HEK293 (cell line): Measurements from ENCODE around the gene MADCAM1.

Experiments
- ATF2 ChIP-seq: fragments of 450-650 bp; formaldehyde crosslinking; IDR thresholded peaks from 2 replicates; pipeline ENCODE4 v1.5.1; 2016; ENCODE audit warnings: missing biosample characterization, missing genetic modification characterization, low read depth
- CTCF ChIP-seq: fragments of 450-650 bp; formaldehyde crosslinking; IDR thresholded peaks from 2 replicates; pipeline ENCODE4 v1.5.1; 2016; ENCODE audit warnings: missing biosample characterization, missing genetic modification characterization
- GLI4 ChIP-seq: fragments of 450-650 bp; formaldehyde crosslinking; IDR thresholded peaks from 2 replicates; pipeline ENCODE4 v1.5.1; 2016; ENCODE audit warnings: missing biosample characterization, missing genetic modification characterization
- GLIS2 ChIP-seq: fragments of 450-650 bp; formaldehyde crosslinking; IDR thresholded peaks from 2 replicates; pipeline ENCODE4 v1.5.1; 2016; ENCODE audit warnings: missing biosample characterization, missing genetic modification characterization
- KLF10 ChIP-seq: fragments of 450-650 bp; IDR thresholded peaks from 2 replicates; pipeline ENCODE4 v1.5.1; 2018; ENCODE audit warnings: missing biosample characterization, mild to moderate bottlenecking, missing genetic modification characterization
- KLF7 ChIP-seq: fragments of 450-650 bp; formaldehyde crosslinking; IDR thresholded peaks from 2 replicates; pipeline ENCODE4 v1.5.1; 2016; ENCODE audit warnings: missing biosample characterization, missing genetic modification characterization, borderline replicate concordance
- KLF9 ChIP-seq: fragments of 450-650 bp; formaldehyde crosslinking; IDR thresholded peaks from 2 replicates; pipeline ENCODE4 v1.5.1; 2016; ENCODE audit warnings: missing biosample characterization, missing genetic modification characterization, low read depth
- MYNN ChIP-seq: fragments of 450-650 bp; formaldehyde crosslinking; IDR thresholded peaks from 2 replicates; pipeline ENCODE4 v1.5.1; 2016; ENCODE audit warnings: missing biosample characterization, missing genetic modification characterization, borderline replicate concordance
- PRDM6 ChIP-seq: fragments of 450-650 bp; formaldehyde crosslinking; IDR thresholded peaks from 2 replicates; pipeline ENCODE4 v1.5.1; 2017; ENCODE audit warnings: missing biosample characterization, missing genetic modification characterization
- REPIN1 ChIP-seq: fragments of 450-650 bp; formaldehyde crosslinking; IDR thresholded peaks from 2 replicates; pipeline ENCODE4 v1.5.1; 2017; ENCODE audit warnings: missing biosample characterization, missing genetic modification characterization, low read depth
- SP3 ChIP-seq: fragments of 450-650 bp; formaldehyde crosslinking; IDR thresholded peaks from 2 replicates; pipeline ENCODE4 v1.5.1; 2016; ENCODE audit warnings: missing biosample characterization, missing genetic modification characterization
- ZBTB17 ChIP-seq: fragments of 450-650 bp; formaldehyde crosslinking; IDR thresholded peaks from 2 replicates; pipeline ENCODE4 v1.5.1; 2016; ENCODE audit warnings: missing biosample characterization, missing genetic modification characterization
- ZFP41 ChIP-seq: fragments of 450-650 bp; formaldehyde crosslinking; IDR thresholded peaks from 2 replicates; pipeline ENCODE4 v1.5.1; 2016; ENCODE audit warnings: missing biosample characterization, missing genetic modification characterization, borderline replicate concordance
- ZIC2 ChIP-seq: fragments of 450-650 bp; formaldehyde crosslinking; IDR thresholded peaks from 2 replicates; pipeline ENCODE4 v1.5.1; 2016; ENCODE audit warnings: missing biosample characterization, missing genetic modification characterization
- ZNF10 ChIP-seq: fragments of 450-650 bp; formaldehyde crosslinking; IDR thresholded peaks from 2 replicates; pipeline ENCODE4 v1.5.1; 2017; ENCODE audit warnings: missing biosample characterization, missing genetic modification characterization
- ZNF112 ChIP-seq: fragments of 450-650 bp; formaldehyde crosslinking; IDR thresholded peaks from 2 replicates; pipeline ENCODE4 v1.5.0; 2017; ENCODE audit warnings: missing biosample characterization, missing genetic modification characterization
- ZNF138 ChIP-seq: fragments of 450-650 bp; formaldehyde crosslinking; IDR thresholded peaks from 2 replicates; pipeline ENCODE4 v1.5.1; 2016; ENCODE audit warnings: missing biosample characterization, missing genetic modification characterization, borderline replicate concordance
- ZNF221 ChIP-seq: fragments of 450-650 bp; formaldehyde crosslinking; IDR thresholded peaks from 2 replicates; pipeline ENCODE4 v1.5.1; 2017; ENCODE audit warnings: missing biosample characterization, missing genetic modification characterization, borderline replicate concordance
- ZNF335 ChIP-seq: fragments of 450-650 bp; formaldehyde crosslinking; conservative IDR thresholded peaks from 2 replicates; pipeline ENCODE4 v1.5.1; 2016; ENCODE audit warnings: missing biosample characterization, missing genetic modification characterization
- ZNF366 ChIP-seq: fragments of 450-650 bp; formaldehyde crosslinking; conservative IDR thresholded peaks from 2 replicates; pipeline ENCODE4 v1.5.1; 2016; ENCODE audit warnings: missing biosample characterization, missing genetic modification characterization
- ZNF404 ChIP-seq: fragments of 450-650 bp; formaldehyde crosslinking; IDR thresholded peaks from 2 replicates; pipeline ENCODE4 v1.5.1; 2017; ENCODE audit warnings: missing biosample characterization, missing genetic modification characterization
- ZNF449 ChIP-seq: fragments of 450-650 bp; formaldehyde crosslinking; IDR thresholded peaks from 2 replicates; pipeline ENCODE4 v1.5.1; 2017; ENCODE audit warnings: missing biosample characterization, mild to moderate bottlenecking, missing genetic modification characterization, moderate library complexity
- ZNF514 ChIP-seq: fragments of 450-650 bp; formaldehyde crosslinking; IDR thresholded peaks from 2 replicates; pipeline ENCODE4 v1.5.1; 2016; ENCODE audit warnings: missing biosample characterization, missing genetic modification characterization
- ZNF555 ChIP-seq: fragments of 450-650 bp; formaldehyde crosslinking; conservative IDR thresholded peaks from 2 replicates; pipeline ENCODE4 v1.5.1; 2017; ENCODE audit warnings: missing biosample characterization, mild to moderate bottlenecking, missing genetic modification characterization, inconsistent platforms
- ZNF596 ChIP-seq: fragments of 450-650 bp; IDR thresholded peaks from 2 replicates; pipeline ENCODE4 v1.5.0; 2018; ENCODE audit warnings: missing biosample characterization, mild to moderate bottlenecking, missing genetic modification characterization, moderate library complexity
- ZNF621 ChIP-seq: fragments of 450-650 bp; formaldehyde crosslinking; IDR thresholded peaks from 2 replicates; pipeline ENCODE4 v1.5.1; 2017; ENCODE audit warnings: missing biosample characterization, missing genetic modification characterization
- ZNF623 ChIP-seq: fragments of 450-650 bp; formaldehyde crosslinking; IDR thresholded peaks from 2 replicates; pipeline ENCODE4 v1.5.1; 2016; ENCODE audit warnings: missing biosample characterization, missing genetic modification characterization
- ZNF624 ChIP-seq: fragments of 450-650 bp; formaldehyde crosslinking; IDR thresholded peaks from 2 replicates; pipeline ENCODE4 v1.5.1; 2017; ENCODE audit warnings: missing biosample characterization, missing genetic modification characterization
- ZSCAN4 ChIP-seq: fragments of 450-650 bp; formaldehyde crosslinking; IDR thresholded peaks from 2 replicates; pipeline ENCODE4 v1.5.1; 2017; ENCODE audit warnings: missing biosample characterization, missing genetic modification characterization
- ZXDB ChIP-seq: fragments of 450-650 bp; formaldehyde crosslinking; IDR thresholded peaks from 2 replicates; pipeline ENCODE4 v1.5.1; 2016; ENCODE audit warnings: missing biosample characterization, missing genetic modification characterization

The MADCAM1 gene

GRCh38 chr19:532561-533363 is 36.5 kb downstream of the MADCAM1 start (continued):
- TF ChIP-seq ZNF449 (tag by site-specific recombination) (no peak), KLF9 (0 out of 2 replicates have a peak, but pooled peaks have one; percentile 43), ZNF221 (tag by site-specific recombination) (no peak), ZNF624 (tag by site-specific recombination) (no peak), MYNN (tag by site-specific recombination) (no peak), PRDM6 (no peak), ZNF366 (no peak), REPIN1 (tag by site-specific recombination) (no peak), ZNF138 (tag by site-specific recombination) (no peak), ZNF514 (tag by site-specific recombination) (no peak), KLF10 (tag by site-specific recombination) (no peak), ZIC2 (tag by site-specific recombination) (no peak), ZNF404 (tag by site-specific recombination) (no peak), ZNF555 (no peak), SP3 (tag by site-specific recombination) (peak; percentile 5; the same call in 1 of the 2 replicates), ZFP41 (no peak), CTCF (tag by site-specific recombination) (peak; percentile 40), ZBTB17 (tag by site-specific recombination) (no peak), ZNF112 (tag by site-specific recombination) (no peak), ZXDB (tag by site-specific recombination) (0 out of 2 replicates have a peak, but pooled peaks have one; percentile 27), ZNF621 (tag by site-specific recombination) (no peak), KLF7 (tag by site-specific recombination) (no peak), ATF2 (no peak), ZNF10 (no peak), ZNF623 (tag by site-specific recombination) (no peak), ZNF335 (tag by site-specific recombination) (peak; percentile 77), ZSCAN4 (tag by site-specific recombination) (no peak), GLI4 (tag by site-specific recombination) (no peak), ZNF596 (no peak), GLIS2 (tag by site-specific recombination) (peak; percentile 59; the same call in 1 of the 2 replicates)
